GM12878 (cell line): ENCODE measurements around the gene NEAT1. TPM values are rescaled to one million over a fixed set of nuclear protein-coding genes. Genes with fewer than 3 reads are reported as not detected.

ENCODE experiments used
- ATAC-seq: fragments of 200-7000 bp; cut with Tn5 transposase; 3 replicates; pipeline ENCODE4 v1.9.1; 2020; ENCODE audit warnings: mild to moderate bottlenecking, moderate library complexity
- BruUV-seq: library from RNA; stranded (reverse); fragments of 400-500 nt; replicated peaks from 2 replicates; lab custom pipeline; 2021; lab: Mats Ljungman, UMichigan
- CTCF ChIA-PET: fragments of 300-600 bp; sonication (Branson Sonifier 250); formaldehyde crosslinking; extraction: SDS; loops from one replicate; lab custom pipeline; 2021; ENCODE audit warnings: inconsistent platforms; lab: Yijun Ruan, JAX
- POLR2A ChIA-PET: fragments of 350-600 bp; formaldehyde crosslinking; extraction: SDS; loops from one replicate; lab custom pipeline; 2021; ENCODE audit warnings: inconsistent platforms; lab: Charles Lee
- RAD21 ChIA-PET: fragments of 300-600 bp; sonication (Branson Sonifier 250); formaldehyde crosslinking; loops from one replicate; lab custom pipeline; 2023; ENCODE audit warnings: antibody characterized with exemption; ENCODE audit not compliant: unreplicated experiment; lab: Charles Lee
- SMC1A ChIA-PET: fragments of 300-600 bp; sonication (Branson Sonifier 250); formaldehyde crosslinking; loops from one replicate; lab custom pipeline; 2023; ENCODE audit not compliant: unreplicated experiment, uncharacterized antibody; lab: Charles Lee
- DNase-seq: peaks from one replicate; pipeline ENCODE4 v3.0.0-alpha.2; 2011; ENCODE audit warnings: low read depth, low spot score
- FAIRE-seq: peaks from 3 replicates; lab custom pipeline; 2011; peaks lifted over from hg19 to GRCh38; lab: Jason Lieb, UNC
- H2AFZ ChIP-seq: 2 replicates; pipeline ENCODE4 v1.6.0; 2011; ENCODE audit warnings: low read depth, low read length, control low read depth; ENCODE audit not compliant: control insufficient read depth
- H3K27ac ChIP-seq: 2 replicates; pipeline ENCODE4 v1.5.1; 2011; ENCODE audit warnings: control low read depth; ENCODE audit not compliant: control insufficient read depth, insufficient read depth
- H3K27me3 ChIP-seq, 2 experiments: replicated peaks in 1 of 2; 2 replicates each; pipeline versions ENCODE4 v1.6.0 to v1.6.1; 2011; ENCODE audit warnings: low read length in 1 of 2; ENCODE audit not compliant: control insufficient read depth in 2 of 2, insufficient read depth in 2 of 2
- H3K36me3 ChIP-seq, 2 experiments: 2 replicates each; pipeline ENCODE4 v1.5.1; 2011; ENCODE audit warnings: low read length in 1 of 2; ENCODE audit not compliant: control insufficient read depth in 2 of 2, insufficient read depth in 2 of 2
- H3K4me1 ChIP-seq: 2 replicates; pipeline ENCODE4 v1.6.1; 2011; ENCODE audit warnings: mild to moderate bottlenecking, low read length, moderate library complexity, mixed read lengths; ENCODE audit not compliant: control insufficient read depth, insufficient read depth
- H3K4me2 ChIP-seq: 2 replicates; pipeline ENCODE4 v1.6.0; 2011; ENCODE audit warnings: control low read depth; ENCODE audit not compliant: control insufficient read depth, insufficient read depth
- H3K4me3 ChIP-seq: fragments of 200-600 bp; sonication (generic); 2 replicates; pipeline ENCODE4 v1.5.1; 2016
- H3K79me2 ChIP-seq: 2 replicates; pipeline ENCODE4 v1.6.0; 2011; ENCODE audit warnings: low read length; ENCODE audit not compliant: control insufficient read depth, insufficient read depth
- H3K9ac ChIP-seq: 2 replicates; pipeline ENCODE4 v1.8.0; 2011; ENCODE audit warnings: low read length, control low read depth, mixed read lengths; ENCODE audit not compliant: control insufficient read depth, insufficient read depth
- H3K9me3 ChIP-seq: replicated peaks from 3 replicates; pipeline ENCODE4 v1.5.1; 2011; ENCODE audit warnings: mild to moderate bottlenecking, low read length; ENCODE audit not compliant: control insufficient read depth, insufficient read depth
- H4K20me1 ChIP-seq: 2 replicates; pipeline ENCODE4 v1.6.0; 2011; ENCODE audit not compliant: control insufficient read depth, insufficient read depth
- BCL11A ChIP-seq: IDR thresholded peaks from 2 replicates; pipeline ENCODE4 v1.6.1; 2011; ENCODE audit warnings: low read depth, low read length
- DPF2 ChIP-seq: fragments of 450-650 bp; IDR thresholded peaks from 2 replicates; pipeline ENCODE4 v1.6.1; 2017; ENCODE audit warnings: mild to moderate bottlenecking
- ETV6 ChIP-seq, 2 experiments: fragments of 450-650 bp in 1 of 2; IDR thresholded peaks in 1 of 2; conservative IDR thresholded peaks in 1 of 2; 2 replicates each; pipeline ENCODE4 v1.6.1; 2014; ENCODE audit warnings: antibody characterized with exemption in 1 of 2, borderline replicate concordance in 1 of 2, low read depth in 1 of 2, mild to moderate bottlenecking in 1 of 2, moderate library complexity in 1 of 2
- HDGF ChIP-seq: fragments of 450-650 bp; IDR thresholded peaks from 2 replicates; pipeline ENCODE4 v1.6.1; 2016; ENCODE audit warnings: antibody characterized with exemption
- IKZF2 ChIP-seq, 2 experiments: fragments of 450-650 bp; IDR thresholded peaks; 2 replicates each; pipeline ENCODE4 v1.6.1; 2017; ENCODE audit warnings: mild to moderate bottlenecking in 2 of 2, moderate library complexity in 2 of 2
- LARP7 ChIP-seq: fragments of 450-650 bp; IDR thresholded peaks from 2 replicates; pipeline ENCODE4 v1.6.1; 2017; ENCODE audit warnings: mild to moderate bottlenecking
- MXI1 ChIP-seq: fragments of 150-350 bp; IDR thresholded peaks from 2 replicates; pipeline ENCODE4 v1.6.1; 2011; ENCODE audit warnings: low read depth, mild to moderate bottlenecking, inconsistent platforms, low read length, improper control_type of control experiment
- POLR2A ChIP-seq: IDR thresholded peaks from 2 replicates; pipeline ENCODE4 v1.6.1; 2011; ENCODE audit warnings: low read depth, mild to moderate bottlenecking, low read length
- POU2F2 ChIP-seq: IDR thresholded peaks from 3 replicates; pipeline ENCODE4 v1.6.1; 2011; ENCODE audit warnings: low read depth, mild to moderate bottlenecking, low read length, borderline replicate concordance
- RFX5 ChIP-seq: IDR thresholded peaks from 2 replicates; pipeline ENCODE4 v1.6.1; 2011; ENCODE audit warnings: low read depth, low read length, improper control_type of control experiment
- SPI1 ChIP-seq: IDR thresholded peaks from 2 replicates; pipeline ENCODE4 v1.6.1; 2011; ENCODE audit warnings: low read depth, mild to moderate bottlenecking, low read length, moderate library complexity, borderline replicate concordance; ENCODE audit not compliant: insufficient read depth
- SREBF2 ChIP-seq: IDR thresholded peaks from 2 replicates; pipeline ENCODE4 v1.6.1; 2012; ENCODE audit warnings: mild to moderate bottlenecking, low read length
- TARDBP ChIP-seq: IDR thresholded peaks from 2 replicates; pipeline ENCODE4 v1.6.1; 2016; ENCODE audit warnings: borderline replicate concordance
- TBL1XR1 ChIP-seq: IDR thresholded peaks from 2 replicates; pipeline ENCODE4 v1.6.1; 2012; ENCODE audit warnings: low read depth, low read length, improper control_type of control experiment
- ZNF384 ChIP-seq: IDR thresholded peaks from 2 replicates; pipeline ENCODE4 v1.6.1; 2012; ENCODE audit warnings: low read depth, mild to moderate bottlenecking, low read length, improper control_type of control experiment, borderline replicate concordance
- WGBS: methylation state at CpG from one replicate; pipeline ENCODE4 v1.1.6; 2016; ENCODE audit warnings: low lambda C conversion rate; ENCODE audit not compliant: insufficient replicate concordance, insufficient coverage; ENCODE audit errors: missing lambda C conversion rate; 5-methylcytosine and 5-hydroxymethylcytosine counted together
- in situ Hi-C: fragments of 300-500 bp; cut with MboI; formaldehyde crosslinking; loops from 9 replicates; pipeline ENCODE4 v1.14.3; 2018; ENCODE audit warnings: mixed read lengths
- intact Hi-C: fragments of 100-400 bp; cut with micrococcal nuclease; formaldehyde crosslinking; loops from one replicate; pipeline ENCODE4 v1.14.2; 2022; ENCODE audit not compliant: unreplicated experiment
- polyA plus RNA-seq, 11 experiments: library from polyadenylated mRNA; depleted of rRNA in 4 of 11; unstranded in 6 of 11; stranded (reverse) in 5 of 11; fragments of >200 nt; fragmentation: Nextera tagmentation in 4 of 11; fragmentation: Illumina TruSeq in 1 of 11; extraction: Ambion mirVana in 4 of 11; extraction: Trizol in 1 of 11; gene quantifications; 1 replicate in 1 of 11; 2 replicates in 10 of 11; pipeline versions ENCODE4 v1.2.1 to v1.2.3, GENCODE V29; 2011 to 2016; ENCODE audit warnings: inconsistent platforms in 2 of 11, missing spikeins in 2 of 11, low read depth in 1 of 11
- total RNA-seq, 4 experiments: library from RNA; depleted of rRNA in 3 of 4; stranded (reverse); fragments of >200 nt in 3 of 4; fragmentation: Illumina TruSeq in 1 of 4; extraction: Trizol in 1 of 4; gene quantifications; 2 replicates each; pipeline versions ENCODE4 v1.2.1 to v1.2.3, GENCODE V29; 2013 to 2021
- TF ChIP-seq, protein P1 (sequence below): fragments of 450-650 bp; IDR thresholded peaks from 2 replicates; pipeline ENCODE4 v1.6.1; 2018; ENCODE audit warnings: mild to moderate bottlenecking, low read depth, moderate library complexity; ENCODE audit not compliant: partially characterized antibody
- TF ChIP-seq, protein P2 (sequence below): fragments of 450-650 bp; IDR thresholded peaks from 2 replicates; pipeline ENCODE4 v1.6.1; 2017; ENCODE audit warnings: mild to moderate bottlenecking, moderate library complexity

NEAT1 gene
- total and polyA plus RNA-seq, 10 of the 15 experiments (the other 5 are each of a cell fraction or from before 2014, with no cell fraction given) = 13.6 to 328 (median 69.4) TPM

DNA sequence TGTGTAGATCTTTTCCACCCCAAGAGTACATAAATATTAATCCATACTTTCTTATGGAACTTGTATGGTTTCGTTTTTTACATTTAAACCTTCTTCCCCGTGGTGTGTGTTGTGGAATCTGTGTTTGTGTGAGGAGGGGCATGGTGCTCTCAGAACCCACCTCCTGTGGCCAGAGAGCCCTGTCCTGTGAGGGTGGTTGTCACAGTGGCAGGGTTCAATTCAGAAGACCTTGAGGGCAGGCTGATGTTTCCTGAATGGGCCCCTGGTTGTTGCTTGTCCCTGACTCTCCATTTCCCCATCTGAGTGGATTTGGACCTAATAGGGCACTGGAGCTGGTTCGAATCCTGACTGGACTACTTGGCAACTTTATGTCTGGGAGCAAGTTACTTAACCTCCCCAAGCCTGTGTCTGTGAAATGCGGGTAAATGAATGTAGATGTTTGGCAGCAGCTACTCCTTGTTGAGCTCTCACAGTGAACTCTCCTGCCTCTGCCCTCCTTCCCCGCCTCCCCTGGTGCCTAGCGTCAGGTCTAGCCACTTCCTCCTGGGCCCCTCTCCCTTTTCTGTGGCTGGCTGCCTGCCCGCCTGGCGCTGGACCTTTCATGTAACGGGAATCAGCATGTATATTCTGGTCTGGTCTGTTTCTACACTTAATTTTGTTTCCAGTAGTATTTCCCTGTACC lies 7.3 kb downstream of the NEAT1 start:
- BruUV-seq = no TSS peak
- H3K36me3 ChIP-seq = peaks cover 0 to 7% of the 10 kb centered on the region in 2 experiments; a peak in 3 of 4 replicates
- no peak overlapping the region for H2AFZ ChIP-seq
- RAD21 ChIA-PET = interaction anchor here (1.1 to 1.6 kb wide), 7 partner anchors 9 to 69 kb away, joined by 3 to 11 read pairs (median 4); partner anchors contain the start of gene MALAT1
- SMC1A ChIA-PET = interaction anchor here (0.8 to 1.6 kb wide), 8 partner anchors 8 to 70 kb away, joined by 3 to 11 read pairs (median 4); no protein-coding TSS in a partner anchor
- peaks cover 99% of the 10 kb centered on the region for H3K79me2 ChIP-seq
- WGBS = under 1% methylated on average over 9 of the region's 9 CpGs
- H3K27ac ChIP-seq = peak overlapping the region; percentile 100
- H3K4me2 ChIP-seq = peak overlapping the region; percentile 100
- peaks cover 5% of the 10 kb centered on the region for H4K20me1 ChIP-seq
- peak; percentile 7 for ATAC-seq
- peak overlapping the region; percentile 58 for H3K9ac ChIP-seq
- POLR2A ChIA-PET = interaction anchor here (0.5 to 2.5 kb wide), 8 partner anchors 10 to 69 kb away, joined by 3 to 21 read pairs (median 4); partner anchors contain the start of gene MALAT1
- H3K4me3 ChIP-seq = peak overlapping the region; percentile 95
- peaks cover 42% of the 10 kb centered on the region for H3K4me1 ChIP-seq
- CTCF ChIA-PET = interaction anchor here (0.6 to 1.6 kb wide), 7 partner anchors 10 to 70 kb away, joined by 3 to 9 read pairs (median 4); no protein-coding TSS in a partner anchor
- intact Hi-C loops (loop anchor here (2.0 kb wide), 1 partner anchor 13 kb away; no protein-coding TSS in a partner anchor), in situ Hi-C loops (loop anchor here (10.0 kb wide), 1 partner anchor 565 kb away; no protein-coding TSS in a partner anchor)
- H3K9me3 ChIP-seq = no peaks in the 10 kb centered on the region
- FAIRE-seq = no peak
- H3K27me3 ChIP-seq = no peaks in the 10 kb centered on the region
- no peak for DNase-seq
- TF ChIP-seq SPI1 = peak; percentile 62
- TF ChIP-seq, protein P1, sequence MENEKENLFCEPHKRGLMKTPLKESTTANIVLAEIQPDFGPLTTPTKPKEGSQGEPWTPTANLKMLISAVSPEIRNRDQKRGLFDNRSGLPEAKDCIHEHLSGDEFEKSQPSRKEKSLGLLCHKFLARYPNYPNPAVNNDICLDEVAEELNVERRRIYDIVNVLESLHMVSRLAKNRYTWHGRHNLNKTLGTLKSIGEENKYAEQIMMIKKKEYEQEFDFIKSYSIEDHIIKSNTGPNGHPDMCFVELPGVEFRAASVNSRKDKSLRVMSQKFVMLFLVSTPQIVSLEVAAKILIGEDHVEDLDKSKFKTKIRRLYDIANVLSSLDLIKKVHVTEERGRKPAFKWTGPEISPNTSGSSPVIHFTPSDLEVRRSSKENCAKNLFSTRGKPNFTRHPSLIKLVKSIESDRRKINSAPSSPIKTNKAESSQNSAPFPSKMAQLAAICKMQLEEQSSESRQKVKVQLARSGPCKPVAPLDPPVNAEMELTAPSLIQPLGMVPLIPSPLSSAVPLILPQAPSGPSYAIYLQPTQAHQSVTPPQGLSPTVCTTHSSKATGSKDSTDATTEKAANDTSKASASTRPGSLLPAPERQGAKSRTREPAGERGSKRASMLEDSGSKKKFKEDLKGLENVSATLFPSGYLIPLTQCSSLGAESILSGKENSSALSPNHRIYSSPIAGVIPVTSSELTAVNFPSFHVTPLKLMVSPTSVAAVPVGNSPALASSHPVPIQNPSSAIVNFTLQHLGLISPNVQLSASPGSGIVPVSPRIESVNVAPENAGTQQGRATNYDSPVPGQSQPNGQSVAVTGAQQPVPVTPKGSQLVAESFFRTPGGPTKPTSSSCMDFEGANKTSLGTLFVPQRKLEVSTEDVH = no peak
- TF ChIP-seq DPF2 = 0 out of 2 replicates have a peak, but pooled peaks have one; percentile 38
- no peak for TF ChIP-seq RFX5
- TF ChIP-seq POU2F2 = 0 out of 3 replicates have a peak, but pooled peaks have one; percentile 4
- TF ChIP-seq, protein P2, sequence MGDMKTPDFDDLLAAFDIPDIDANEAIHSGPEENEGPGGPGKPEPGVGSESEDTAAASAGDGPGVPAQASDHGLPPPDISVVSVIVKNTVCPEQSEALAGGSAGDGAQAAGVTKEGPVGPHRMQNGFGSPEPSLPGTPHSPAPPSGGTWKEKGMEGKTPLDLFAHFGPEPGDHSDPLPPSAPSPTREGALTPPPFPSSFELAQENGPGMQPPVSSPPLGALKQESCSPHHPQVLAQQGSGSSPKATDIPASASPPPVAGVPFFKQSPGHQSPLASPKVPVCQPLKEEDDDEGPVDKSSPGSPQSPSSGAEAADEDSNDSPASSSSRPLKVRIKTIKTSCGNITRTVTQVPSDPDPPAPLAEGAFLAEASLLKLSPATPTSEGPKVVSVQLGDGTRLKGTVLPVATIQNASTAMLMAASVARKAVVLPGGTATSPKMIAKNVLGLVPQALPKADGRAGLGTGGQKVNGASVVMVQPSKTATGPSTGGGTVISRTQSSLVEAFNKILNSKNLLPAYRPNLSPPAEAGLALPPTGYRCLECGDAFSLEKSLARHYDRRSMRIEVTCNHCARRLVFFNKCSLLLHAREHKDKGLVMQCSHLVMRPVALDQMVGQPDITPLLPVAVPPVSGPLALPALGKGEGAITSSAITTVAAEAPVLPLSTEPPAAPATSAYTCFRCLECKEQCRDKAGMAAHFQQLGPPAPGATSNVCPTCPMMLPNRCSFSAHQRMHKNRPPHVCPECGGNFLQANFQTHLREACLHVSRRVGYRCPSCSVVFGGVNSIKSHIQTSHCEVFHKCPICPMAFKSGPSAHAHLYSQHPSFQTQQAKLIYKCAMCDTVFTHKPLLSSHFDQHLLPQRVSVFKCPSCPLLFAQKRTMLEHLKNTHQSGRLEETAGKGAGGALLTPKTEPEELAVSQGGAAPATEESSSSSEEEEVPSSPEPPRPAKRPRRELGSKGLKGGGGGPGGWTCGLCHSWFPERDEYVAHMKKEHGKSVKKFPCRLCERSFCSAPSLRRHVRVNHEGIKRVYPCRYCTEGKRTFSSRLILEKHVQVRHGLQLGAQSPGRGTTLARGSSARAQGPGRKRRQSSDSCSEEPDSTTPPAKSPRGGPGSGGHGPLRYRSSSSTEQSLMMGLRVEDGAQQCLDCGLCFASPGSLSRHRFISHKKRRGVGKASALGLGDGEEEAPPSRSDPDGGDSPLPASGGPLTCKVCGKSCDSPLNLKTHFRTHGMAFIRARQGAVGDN = no peak; the same call in 1 of the 2 replicates
- 0 out of 2 replicates have a peak, but pooled peaks have one; percentile 51 for TF ChIP-seq HDGF
- TF ChIP-seq SREBF2 = no peak
- 0 out of 2 replicates have a peak, but pooled peaks have one; percentile 12 for TF ChIP-seq MXI1
- peak; percentile 25; the same call in 1 of the 2 replicates for TF ChIP-seq TARDBP
- 0 out of 2 replicates have a peak, but pooled peaks have one; percentile 3 for TF ChIP-seq BCL11A
- 0 out of 4 replicates have a peak, but pooled peaks of 1 of the 2 experiments have one; percentile 9 for TF ChIP-seq ETV6 (conservative IDR thresholded peaks at IDR 0.05 in 1 of 2, IDR thresholded peaks at IDR 0.05 in 1 of 2; ENCODE audit: borderline replicate concordance in 1 of 2, low read depth in 1 of 2)
- TF ChIP-seq IKZF2 (IDR thresholded peaks at IDR 0.05) = peak; percentile 52; a peak in 2 of 4 replicates
- TF ChIP-seq POLR2A = peak; percentile 80
- peak; percentile 62; the same call in 1 of the 2 replicates for TF ChIP-seq LARP7
- no peak for TF ChIP-seq TBL1XR1
- no peak for TF ChIP-seq ZNF384
